ENCODE measurements around the gene CNKSR3.
"Not testable (repeated sequence)": the region's sequence is repeated elsewhere in the genome, so short reads cannot be mapped to it uniquely, and the experiment has no call there.

Gene CNKSR3

GRCh38 chr6:154549179-154549578, 38.7 kb upstream of the CNKSR3 start:
- DNase-seq (ENCODE audit: low read depth), result no peak
- H3K4me3 ChIP-seq (ENCODE audit: low read depth, low read length), result no peak overlapping the region
- in situ Hi-C loops (cut with HindIII; ENCODE audit: low sequenced_read_pairs), result no loop called here
- no peak for TF ChIP-seq CTCF (IDR thresholded peaks at IDR 0.05; ENCODE audit: low read depth, low read length, missing control alignments)

- in situ Hi-C loops (cut with HindIII; ENCODE audit: low sequenced_read_pairs), result no loop called here
- TF ChIP-seq CTCF (IDR thresholded peaks at IDR 0.05; ENCODE audit: low read depth, low read length, missing control alignments), result no peak
- peak; percentile 23 for DNase-seq (ENCODE audit: low read depth)
- H3K4me3 ChIP-seq (ENCODE audit: low read depth, low read length), result no peak overlapping the region
Measured at GRCh38 chr6:154548130-154548830, 37.8 kb upstream of the CNKSR3 start.

GRCh38 chr6:154543628-154544027, 33.1 kb upstream of the CNKSR3 start:
- TF ChIP-seq CTCF (IDR thresholded peaks at IDR 0.05; ENCODE audit: low read depth, low read length, missing control alignments), result no peak
- no peak for DNase-seq (ENCODE audit: low read depth)
- in situ Hi-C loops (cut with HindIII; ENCODE audit: low sequenced_read_pairs), result no loop called here
- no peak overlapping the region for H3K4me3 ChIP-seq (ENCODE audit: low read depth, low read length)

- TF ChIP-seq CTCF (IDR thresholded peaks at IDR 0.05; ENCODE audit: low read depth, low read length, missing control alignments), result no peak
- no peak overlapping the region for H3K4me3 ChIP-seq (ENCODE audit: low read depth, low read length)
- DNase-seq (ENCODE audit: low read depth), result no peak
- in situ Hi-C loops (cut with HindIII; ENCODE audit: low sequenced_read_pairs), result no loop called here
Measured at GRCh38 chr6:154542747-154543146, 32.3 kb upstream of the CNKSR3 start.

GRCh38 chr6:154541837-154542236, 31.4 kb upstream of the CNKSR3 start:
- in situ Hi-C loops (cut with HindIII; ENCODE audit: low sequenced_read_pairs); DNase-seq (ENCODE audit: low read depth): not testable (repeated sequence)

GRCh38 chr6:154539593-154540269, 29.2 kb upstream of the CNKSR3 start:
- H3K4me3 ChIP-seq (ENCODE audit: low read depth, low read length), result no peak overlapping the region
- in situ Hi-C loops (cut with HindIII; ENCODE audit: low sequenced_read_pairs), result no loop called here
- TF ChIP-seq CTCF (IDR thresholded peaks at IDR 0.05; ENCODE audit: low read depth, low read length, missing control alignments), result no peak
- no peak for DNase-seq (ENCODE audit: low read depth)

More at GRCh38 chr6:154541837-154542236, 31.4 kb upstream of the CNKSR3 start:
- not testable (repeated sequence) for H3K4me3 ChIP-seq (ENCODE audit: low read depth, low read length)

- in situ Hi-C loops (cut with HindIII; ENCODE audit: low sequenced_read_pairs), result no loop called here
Measured at GRCh38 chr6:154538640-154539191, 28.2 kb upstream of the CNKSR3 start.

More at GRCh38 chr6:154538640-154539191, 28.2 kb upstream of the CNKSR3 start:
- DNase-seq (ENCODE audit: low read depth), result no peak
- no peak for TF ChIP-seq CTCF (IDR thresholded peaks at IDR 0.05; ENCODE audit: low read depth, low read length, missing control alignments)
- H3K4me3 ChIP-seq (ENCODE audit: low read depth, low read length), result no peak overlapping the region
